ENCODE data around the gene TRIM21. TPM values are rescaled to one million over a fixed set of nuclear protein-coding genes. Genes with fewer than 3 reads are reported as not detected.

Gene TRIM21
- total RNA-seq, 1 donor: 30.7 TPM

Other genes with a start within 250 kb of the TRIM21 start
- gene OR52B4, start 25.3 kb downstream of the TRIM21 start, total RNA-seq: 0.27 TPM
- gene OR52K2, start 55.6 kb upstream of the TRIM21 start, total RNA-seq: not detected
- gene OR52K1, start 88.9 kb upstream of the TRIM21 start, total RNA-seq: under 0.01 TPM
- gene OR52M1, start 151.5 kb upstream of the TRIM21 start, total RNA-seq: not detected
- gene OR52I2, start 188.0 kb upstream of the TRIM21 start, total RNA-seq: not detected
- gene OR52I1, start 200.3 kb upstream of the TRIM21 start, total RNA-seq: not detected
- 11.8 TPM for gene TRIM68, start 214.5 kb upstream of the TRIM21 start, total RNA-seq
- gene OR51D1, start 243.8 kb upstream of the TRIM21 start, total RNA-seq: under 0.01 TPM